Hematopoietic multipotent progenitor cell treated with erythropoietin and hydrocortisone succinate and interleukin-3 and kit ligand, for 6 days (in vitro differentiated cells): Measurements from ENCODE around the gene AIG1.

Source experiments
- DNase-seq: peaks from one replicate; pipeline ENCODE4 v3.0.0-alpha.2; 2015

AIG1 gene

GRCh38 chr6:143169440-143169839 lies 108.8 kb downstream of the AIG1 start:
- DNase-seq = no peak

- no peak for DNase-seq
Observed at GRCh38 chr6:143174516-143174915, 113.8 kb downstream of the AIG1 start.

- DNase-seq = no peak
Observed at GRCh38 chr6:143174951-143175350, 114.3 kb downstream of the AIG1 start.

- DNase-seq = no peak
Observed at GRCh38 chr6:143176090-143177021, 115.7 kb downstream of the AIG1 start.

- DNase-seq = no peak
Observed at GRCh38 chr6:143177706-143178105, 117.0 kb downstream of the AIG1 start.

GRCh38 chr6:143179096-143179495 lies 118.4 kb downstream of the AIG1 start:
- DNase-seq = no peak

- DNase-seq = no peak
Observed at GRCh38 chr6:143179901-143180612, 119.4 kb downstream of the AIG1 start.

GRCh38 chr6:143180826-143181225 lies 120.1 kb downstream of the AIG1 start:
- DNase-seq = no peak

- no peak for DNase-seq
Observed at GRCh38 chr6:143183666-143184065, 123.0 kb downstream of the AIG1 start.

- no peak for DNase-seq
Observed at GRCh38 chr6:143185288-143185687, 124.6 kb downstream of the AIG1 start.

- no peak for DNase-seq
Observed at GRCh38 chr6:143187238-143187923, 126.7 kb downstream of the AIG1 start.

GRCh38 chr6:143188292-143188691 lies 127.6 kb downstream of the AIG1 start:
- no peak for DNase-seq

GRCh38 chr6:143191361-143191760 lies 130.7 kb downstream of the AIG1 start:
- no peak for DNase-seq

- DNase-seq = no peak
Observed at GRCh38 chr6:143192766-143193165, 132.1 kb downstream of the AIG1 start.

GRCh38 chr6:143193571-143194094 lies 132.9 kb downstream of the AIG1 start:
- DNase-seq = no peak

GRCh38 chr6:143194095-143194589 lies 133.5 kb downstream of the AIG1 start:
- no peak for DNase-seq

- DNase-seq = no peak
Observed at GRCh38 chr6:143195349-143195845, 134.7 kb downstream of the AIG1 start.

- no peak for DNase-seq
Observed at GRCh38 chr6:143196525-143197225, 136.0 kb downstream of the AIG1 start.

- DNase-seq = no peak
Observed at GRCh38 chr6:143197377-143197776, 136.7 kb downstream of the AIG1 start.

- DNase-seq = no peak
Observed at GRCh38 chr6:143198312-143198711, 137.6 kb downstream of the AIG1 start.

- no peak for DNase-seq
Observed at GRCh38 chr6:143199291-143199690, 138.6 kb downstream of the AIG1 start.

GRCh38 chr6:143200167-143200770 lies 139.6 kb downstream of the AIG1 start:
- DNase-seq = no peak
